AG10803 (cell line): ENCODE results near the gene PRKN.

Experiments used
- DNase-seq: peaks from one replicate; pipeline ENCODE4 v3.0.0; 2010; ENCODE audit warnings: low read depth
- H3K4me3 ChIP-seq: 2 replicates; pipeline ENCODE4 v1.5.1; 2011; ENCODE audit warnings: mild to moderate bottlenecking, low read length, control low read depth
- TF ChIP-seq, protein P1 (sequence below): conservative IDR thresholded peaks from 2 replicates; pipeline ENCODE4 v1.5.1; 2011; ENCODE audit warnings: mild to moderate bottlenecking, low read length, control low read depth, inconsistent platforms

The PRKN gene

DNA sequence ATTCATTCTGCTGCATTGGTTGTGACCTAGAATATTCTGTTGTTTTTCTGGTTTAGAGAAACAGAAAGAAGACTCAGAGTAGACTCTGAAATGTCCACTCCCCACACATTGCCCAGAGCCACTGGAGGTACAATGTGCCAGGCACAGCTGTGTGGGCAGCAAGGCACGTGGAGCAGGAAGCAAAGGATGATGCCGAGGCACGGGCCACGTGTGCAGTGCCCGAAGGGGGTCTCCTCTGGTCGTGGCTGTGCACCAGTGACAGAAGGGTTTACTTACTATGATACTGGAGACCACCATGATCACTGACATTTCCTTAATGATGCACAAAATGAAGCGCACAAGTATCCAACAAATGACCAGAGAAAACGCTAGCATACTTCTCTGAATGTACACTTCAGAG, 488.9 kb downstream of the PRKN start:
- DNase-seq: no peak
- TF ChIP-seq, protein P1, sequence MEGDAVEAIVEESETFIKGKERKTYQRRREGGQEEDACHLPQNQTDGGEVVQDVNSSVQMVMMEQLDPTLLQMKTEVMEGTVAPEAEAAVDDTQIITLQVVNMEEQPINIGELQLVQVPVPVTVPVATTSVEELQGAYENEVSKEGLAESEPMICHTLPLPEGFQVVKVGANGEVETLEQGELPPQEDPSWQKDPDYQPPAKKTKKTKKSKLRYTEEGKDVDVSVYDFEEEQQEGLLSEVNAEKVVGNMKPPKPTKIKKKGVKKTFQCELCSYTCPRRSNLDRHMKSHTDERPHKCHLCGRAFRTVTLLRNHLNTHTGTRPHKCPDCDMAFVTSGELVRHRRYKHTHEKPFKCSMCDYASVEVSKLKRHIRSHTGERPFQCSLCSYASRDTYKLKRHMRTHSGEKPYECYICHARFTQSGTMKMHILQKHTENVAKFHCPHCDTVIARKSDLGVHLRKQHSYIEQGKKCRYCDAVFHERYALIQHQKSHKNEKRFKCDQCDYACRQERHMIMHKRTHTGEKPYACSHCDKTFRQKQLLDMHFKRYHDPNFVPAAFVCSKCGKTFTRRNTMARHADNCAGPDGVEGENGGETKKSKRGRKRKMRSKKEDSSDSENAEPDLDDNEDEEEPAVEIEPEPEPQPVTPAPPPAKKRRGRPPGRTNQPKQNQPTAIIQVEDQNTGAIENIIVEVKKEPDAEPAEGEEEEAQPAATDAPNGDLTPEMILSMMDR: no peak
- H3K4me3 ChIP-seq: no peak overlapping the region

DNA sequence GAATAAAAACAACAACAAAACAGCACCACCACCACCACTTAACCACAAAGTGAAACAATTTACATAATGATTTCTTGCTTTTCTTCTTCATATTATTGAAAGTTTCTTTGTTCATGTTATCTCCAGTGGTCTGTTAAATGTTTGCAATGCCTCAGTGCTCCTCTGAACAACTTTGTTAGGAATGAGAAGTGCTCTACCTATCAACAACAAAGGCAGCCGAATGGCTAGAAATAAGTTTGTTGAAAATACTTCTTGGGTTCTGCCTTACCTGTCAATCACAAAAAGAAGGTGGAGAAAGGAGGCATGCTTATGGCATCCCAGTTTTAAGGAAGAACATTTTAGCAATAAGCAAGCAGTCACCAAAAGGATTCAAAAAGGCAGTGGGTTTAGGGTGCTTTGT, 490.2 kb downstream of the PRKN start:
- TF ChIP-seq, protein P1: no peak
- H3K4me3 ChIP-seq: no peak overlapping the region
- no peak for DNase-seq

DNA sequence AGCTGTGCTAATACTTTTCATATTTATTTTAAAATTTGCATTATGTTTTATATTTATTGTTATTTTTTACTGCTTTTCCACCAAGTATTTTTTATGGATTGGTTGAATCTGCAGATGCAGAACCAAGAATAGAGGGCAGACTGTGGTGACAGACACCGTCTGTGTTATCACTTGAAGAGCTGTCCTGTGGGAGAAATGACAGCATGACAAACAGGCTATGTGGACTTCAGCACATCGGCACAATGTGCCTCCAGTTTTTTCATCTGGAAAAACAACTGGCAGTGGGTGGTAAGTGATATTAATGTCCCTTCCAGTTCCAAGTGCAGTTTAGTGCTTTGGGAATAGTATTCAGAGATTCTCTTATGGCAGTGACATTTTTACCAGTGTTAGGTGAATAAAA, 492.9 kb downstream of the PRKN start:
- TF ChIP-seq, protein P1: no peak
- no peak for DNase-seq
- H3K4me3 ChIP-seq: no peak overlapping the region

DNA sequence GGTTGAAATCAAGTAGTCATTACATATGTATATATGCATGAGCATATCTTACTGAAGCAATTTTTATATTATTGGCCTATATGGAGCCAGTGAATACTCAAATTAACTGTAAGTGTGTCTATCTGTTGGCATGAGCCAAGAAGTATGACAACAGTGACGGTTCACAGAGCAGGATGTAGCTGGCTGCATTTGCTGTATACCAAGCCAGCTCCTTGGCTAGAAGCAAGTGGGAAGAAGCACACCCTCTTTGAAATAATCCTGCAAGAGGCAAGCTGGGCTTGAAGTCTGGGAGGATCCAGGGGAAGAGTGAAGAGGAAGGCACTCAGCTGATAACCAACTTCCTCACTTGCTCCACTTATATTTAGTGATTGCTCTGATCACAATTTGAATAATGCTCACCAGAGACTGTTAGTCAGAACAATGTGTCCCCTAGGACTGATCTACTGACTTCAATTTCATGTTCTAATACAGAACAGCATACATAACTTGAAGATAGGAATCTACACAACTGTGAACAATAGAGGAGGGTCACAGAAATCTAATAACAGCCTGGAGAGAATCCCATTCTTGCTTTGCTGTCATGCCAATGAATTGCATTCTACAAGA, 497.3 kb downstream of the PRKN start:
- no peak overlapping the region for H3K4me3 ChIP-seq
- no peak for DNase-seq
- TF ChIP-seq, protein P1: no peak

DNA sequence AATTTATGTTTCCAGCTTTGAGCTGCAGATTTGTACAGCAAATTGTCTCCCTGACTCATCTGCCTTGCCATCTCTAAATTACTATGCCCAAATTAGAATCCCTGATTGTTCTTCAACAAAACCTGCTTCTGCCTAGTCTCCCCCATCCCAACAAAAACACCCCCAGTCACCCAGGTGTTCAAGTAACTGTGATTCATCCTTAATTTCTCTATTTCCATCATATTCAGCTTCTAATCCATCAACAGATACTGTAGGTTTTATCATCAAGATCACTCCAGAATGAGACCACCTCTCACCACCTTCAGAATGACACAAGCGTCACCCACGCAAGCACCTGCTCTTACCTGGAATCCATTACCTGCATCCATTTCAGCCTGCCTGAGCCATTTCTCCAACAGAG, 498.5 kb downstream of the PRKN start:
- TF ChIP-seq, protein P1: no peak
- H3K4me3 ChIP-seq: no peak overlapping the region
- no peak for DNase-seq

DNA sequence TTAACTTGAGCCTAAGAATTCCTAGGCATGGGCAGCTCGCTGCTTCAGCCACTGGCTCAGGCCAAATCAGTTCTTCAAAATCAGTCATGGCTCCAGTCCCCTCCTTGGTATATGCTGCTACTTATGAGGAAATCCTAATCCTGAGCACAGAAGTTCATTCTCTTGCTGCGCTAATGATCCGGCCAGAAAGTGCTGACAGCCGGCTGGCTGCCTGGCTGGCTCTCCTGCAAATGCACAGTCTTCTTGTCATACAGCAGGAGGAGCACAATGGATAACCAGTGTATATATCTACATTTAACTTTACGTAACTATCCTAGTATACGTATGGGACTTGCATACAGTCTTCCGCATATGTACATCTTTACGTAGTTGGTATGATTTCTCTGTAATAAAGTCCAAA, 500.8 kb downstream of the PRKN start:
- TF ChIP-seq, protein P1: no peak
- DNase-seq: no peak
- H3K4me3 ChIP-seq: no peak overlapping the region

DNA sequence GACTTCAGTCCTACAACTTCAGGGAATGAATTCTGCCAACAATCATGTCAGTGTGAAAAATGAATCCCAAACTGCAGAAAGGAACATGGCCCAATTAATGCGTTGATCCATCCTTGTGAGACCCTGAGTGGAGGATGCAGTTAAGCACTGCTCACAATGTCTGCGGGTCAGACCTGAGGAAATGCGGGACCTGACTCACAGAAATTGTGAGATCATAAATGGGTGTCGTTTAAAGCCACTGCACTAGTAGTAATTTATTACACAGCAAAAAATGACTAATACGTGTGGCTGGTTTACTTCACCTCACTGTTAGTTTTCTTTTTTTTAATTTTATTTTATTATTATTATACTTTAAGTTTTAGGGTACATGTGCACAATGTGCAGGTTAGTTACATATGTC, 505.0 kb downstream of the PRKN start:
- no peak overlapping the region for H3K4me3 ChIP-seq
- TF ChIP-seq, protein P1: no peak
- DNase-seq: no peak
